Measurements from ENCODE around the gene NSD1.

GRCh38 chr5:177084175-177084574 lies 49.4 kb upstream of the NSD1 start:
- TF ChIP-seq, protein P1, sequence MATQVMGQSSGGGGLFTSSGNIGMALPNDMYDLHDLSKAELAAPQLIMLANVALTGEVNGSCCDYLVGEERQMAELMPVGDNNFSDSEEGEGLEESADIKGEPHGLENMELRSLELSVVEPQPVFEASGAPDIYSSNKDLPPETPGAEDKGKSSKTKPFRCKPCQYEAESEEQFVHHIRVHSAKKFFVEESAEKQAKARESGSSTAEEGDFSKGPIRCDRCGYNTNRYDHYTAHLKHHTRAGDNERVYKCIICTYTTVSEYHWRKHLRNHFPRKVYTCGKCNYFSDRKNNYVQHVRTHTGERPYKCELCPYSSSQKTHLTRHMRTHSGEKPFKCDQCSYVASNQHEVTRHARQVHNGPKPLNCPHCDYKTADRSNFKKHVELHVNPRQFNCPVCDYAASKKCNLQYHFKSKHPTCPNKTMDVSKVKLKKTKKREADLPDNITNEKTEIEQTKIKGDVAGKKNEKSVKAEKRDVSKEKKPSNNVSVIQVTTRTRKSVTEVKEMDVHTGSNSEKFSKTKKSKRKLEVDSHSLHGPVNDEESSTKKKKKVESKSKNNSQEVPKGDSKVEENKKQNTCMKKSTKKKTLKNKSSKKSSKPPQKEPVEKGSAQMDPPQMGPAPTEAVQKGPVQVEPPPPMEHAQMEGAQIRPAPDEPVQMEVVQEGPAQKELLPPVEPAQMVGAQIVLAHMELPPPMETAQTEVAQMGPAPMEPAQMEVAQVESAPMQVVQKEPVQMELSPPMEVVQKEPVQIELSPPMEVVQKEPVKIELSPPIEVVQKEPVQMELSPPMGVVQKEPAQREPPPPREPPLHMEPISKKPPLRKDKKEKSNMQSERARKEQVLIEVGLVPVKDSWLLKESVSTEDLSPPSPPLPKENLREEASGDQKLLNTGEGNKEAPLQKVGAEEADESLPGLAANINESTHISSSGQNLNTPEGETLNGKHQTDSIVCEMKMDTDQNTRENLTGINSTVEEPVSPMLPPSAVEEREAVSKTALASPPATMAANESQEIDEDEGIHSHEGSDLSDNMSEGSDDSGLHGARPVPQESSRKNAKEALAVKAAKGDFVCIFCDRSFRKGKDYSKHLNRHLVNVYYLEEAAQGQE (IDR thresholded peaks at IDR 0.05; ENCODE audit: borderline replicate concordance) = no peak
- TF ChIP-seq, protein P2, sequence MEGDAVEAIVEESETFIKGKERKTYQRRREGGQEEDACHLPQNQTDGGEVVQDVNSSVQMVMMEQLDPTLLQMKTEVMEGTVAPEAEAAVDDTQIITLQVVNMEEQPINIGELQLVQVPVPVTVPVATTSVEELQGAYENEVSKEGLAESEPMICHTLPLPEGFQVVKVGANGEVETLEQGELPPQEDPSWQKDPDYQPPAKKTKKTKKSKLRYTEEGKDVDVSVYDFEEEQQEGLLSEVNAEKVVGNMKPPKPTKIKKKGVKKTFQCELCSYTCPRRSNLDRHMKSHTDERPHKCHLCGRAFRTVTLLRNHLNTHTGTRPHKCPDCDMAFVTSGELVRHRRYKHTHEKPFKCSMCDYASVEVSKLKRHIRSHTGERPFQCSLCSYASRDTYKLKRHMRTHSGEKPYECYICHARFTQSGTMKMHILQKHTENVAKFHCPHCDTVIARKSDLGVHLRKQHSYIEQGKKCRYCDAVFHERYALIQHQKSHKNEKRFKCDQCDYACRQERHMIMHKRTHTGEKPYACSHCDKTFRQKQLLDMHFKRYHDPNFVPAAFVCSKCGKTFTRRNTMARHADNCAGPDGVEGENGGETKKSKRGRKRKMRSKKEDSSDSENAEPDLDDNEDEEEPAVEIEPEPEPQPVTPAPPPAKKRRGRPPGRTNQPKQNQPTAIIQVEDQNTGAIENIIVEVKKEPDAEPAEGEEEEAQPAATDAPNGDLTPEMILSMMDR (IDR thresholded peaks at IDR 0.05; ENCODE audit: poor library complexity, severe bottlenecking) = no peak
- TF ChIP-seq SMC3 (conservative IDR thresholded peaks at IDR 0.05; ENCODE audit: poor library complexity) (no peak), EZH2 (IDR thresholded peaks at IDR 0.05; ENCODE audit: borderline replicate concordance, insufficient read depth, low read length, poor library complexity, severe bottlenecking) (no peak), POLR2AphosphoS5 (IDR thresholded peaks at IDR 0.05) (no peak)

All from neural cell (in vitro differentiated cells).